Measurements from ENCODE around the gene GRAP2.

DNA sequence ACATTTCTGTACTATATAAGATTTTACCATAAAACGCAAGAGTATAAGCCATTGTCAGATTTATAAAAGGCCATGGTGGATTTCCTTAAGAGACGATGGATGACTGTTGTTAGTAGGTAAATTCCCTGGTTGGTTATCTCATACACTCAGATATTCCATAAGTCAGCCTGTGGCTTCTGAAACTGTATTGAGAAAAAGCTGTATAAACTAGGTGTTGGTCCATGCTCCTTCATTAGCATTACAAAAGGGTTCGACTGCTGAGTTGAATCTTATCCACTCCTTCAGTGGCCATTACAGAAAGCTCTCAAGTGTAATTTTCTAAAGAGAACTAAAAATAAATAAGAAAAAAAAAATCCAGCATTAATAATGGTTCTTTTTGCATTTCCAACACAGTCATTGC lies 5.3 kb downstream of the GRAP2 start:
- TF ChIP-seq, protein P1, sequence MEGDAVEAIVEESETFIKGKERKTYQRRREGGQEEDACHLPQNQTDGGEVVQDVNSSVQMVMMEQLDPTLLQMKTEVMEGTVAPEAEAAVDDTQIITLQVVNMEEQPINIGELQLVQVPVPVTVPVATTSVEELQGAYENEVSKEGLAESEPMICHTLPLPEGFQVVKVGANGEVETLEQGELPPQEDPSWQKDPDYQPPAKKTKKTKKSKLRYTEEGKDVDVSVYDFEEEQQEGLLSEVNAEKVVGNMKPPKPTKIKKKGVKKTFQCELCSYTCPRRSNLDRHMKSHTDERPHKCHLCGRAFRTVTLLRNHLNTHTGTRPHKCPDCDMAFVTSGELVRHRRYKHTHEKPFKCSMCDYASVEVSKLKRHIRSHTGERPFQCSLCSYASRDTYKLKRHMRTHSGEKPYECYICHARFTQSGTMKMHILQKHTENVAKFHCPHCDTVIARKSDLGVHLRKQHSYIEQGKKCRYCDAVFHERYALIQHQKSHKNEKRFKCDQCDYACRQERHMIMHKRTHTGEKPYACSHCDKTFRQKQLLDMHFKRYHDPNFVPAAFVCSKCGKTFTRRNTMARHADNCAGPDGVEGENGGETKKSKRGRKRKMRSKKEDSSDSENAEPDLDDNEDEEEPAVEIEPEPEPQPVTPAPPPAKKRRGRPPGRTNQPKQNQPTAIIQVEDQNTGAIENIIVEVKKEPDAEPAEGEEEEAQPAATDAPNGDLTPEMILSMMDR (IDR thresholded peaks at IDR 0.05) = no peak
- TF ChIP-seq POLR2A (IDR thresholded peaks at IDR 0.05) = no peak
